Posterior cingulate gyrus (tissue), 11 donors: Measurements from ENCODE around the gene SYNPO2.
"Not testable (repeated sequence)": the region's sequence is repeated elsewhere in the genome, so short reads cannot be mapped to it uniquely, and the experiment has no call there.

Experiments
- DNase-seq, 10 donors: peaks; one replicate each; pipeline versions ENCODE4 v3.0.0 to v3.0.0-alpha.2; 2020 to 2021; ENCODE audit warnings: mixed read lengths in 3 of 10
- intact Hi-C: fragments of 100-400 bp; cut with DNase I; formaldehyde crosslinking; loops from one replicate; pipeline ENCODE4 v1.15.1; 2023

SYNPO2 gene

GRCh38 chr4:118993333-118993732 is 104.7 kb downstream of the SYNPO2 start:
- DNase-seq: no peak

GRCh38 chr4:118994030-118994429 is 105.4 kb downstream of the SYNPO2 start:
- intact Hi-C loops: no loop called here
- DNase-seq: peak in 1 of 10 donors; percentile 43

More at GRCh38 chr4:118993333-118993732, 104.7 kb downstream of the SYNPO2 start:
- intact Hi-C loops: no loop called here

- no peak for DNase-seq
- intact Hi-C loops: no loop called here
Observed at GRCh38 chr4:118995693-118996391, 107.2 kb downstream of the SYNPO2 start.

GRCh38 chr4:118997601-118998000 is 108.9 kb downstream of the SYNPO2 start:
- intact Hi-C loops: no loop called here
- DNase-seq: no peak

GRCh38 chr4:118999919-119000318 is 111.3 kb downstream of the SYNPO2 start:
- no peak for DNase-seq
- intact Hi-C loops: no loop called here

GRCh38 chr4:119000400-119000799 is 111.7 kb downstream of the SYNPO2 start:
- intact Hi-C loops: no loop called here
- no peak for DNase-seq

- intact Hi-C loops: no loop called here
- peak in 1 of 10 donors; percentile 31 for DNase-seq
Observed at GRCh38 chr4:119002476-119002875, 113.8 kb downstream of the SYNPO2 start.

GRCh38 chr4:119003001-119003400 is 114.3 kb downstream of the SYNPO2 start:
- DNase-seq, intact Hi-C loops: not testable (repeated sequence)

GRCh38 chr4:119005928-119006460 is 117.3 kb downstream of the SYNPO2 start:
- DNase-seq: peak in 1 of 10 donors; percentile 42
- intact Hi-C loops: no loop called here

- intact Hi-C loops: no loop called here
- no peak for DNase-seq
Observed at GRCh38 chr4:119008761-119009160, 120.1 kb downstream of the SYNPO2 start.

- intact Hi-C loops, DNase-seq: not testable (repeated sequence)
Observed at GRCh38 chr4:119010221-119010620, 121.6 kb downstream of the SYNPO2 start.

GRCh38 chr4:119010909-119011606 is 122.4 kb downstream of the SYNPO2 start:
- no peak for DNase-seq
- intact Hi-C loops: no loop called here

- intact Hi-C loops: no loop called here
- DNase-seq: no peak
Observed at GRCh38 chr4:119011607-119011988, 122.9 kb downstream of the SYNPO2 start.

- intact Hi-C loops: no loop called here
- no peak for DNase-seq
Observed at GRCh38 chr4:119014658-119015057, 126.0 kb downstream of the SYNPO2 start.

- no peak for DNase-seq
- intact Hi-C loops: no loop called here
Observed at GRCh38 chr4:119016636-119017035, 128.0 kb downstream of the SYNPO2 start.

GRCh38 chr4:119017636-119018035 is 129.0 kb downstream of the SYNPO2 start:
- intact Hi-C loops: no loop called here
- no peak for DNase-seq

GRCh38 chr4:119020158-119020557 is 131.5 kb downstream of the SYNPO2 start:
- intact Hi-C loops: no loop called here
- no peak for DNase-seq

- intact Hi-C loops: not testable (repeated sequence)
Observed at GRCh38 chr4:119022520-119022919, 133.9 kb downstream of the SYNPO2 start.

GRCh38 chr4:119024102-119024501 is 135.4 kb downstream of the SYNPO2 start:
- DNase-seq: no peak
- intact Hi-C loops: no loop called here

More at GRCh38 chr4:119022520-119022919, 133.9 kb downstream of the SYNPO2 start:
- not testable (repeated sequence) for DNase-seq

- DNase-seq: peak in 2 of 10 donors; percentile 10 to 74
- intact Hi-C loops: no loop called here
Observed at GRCh38 chr4:119025420-119025819, 136.8 kb downstream of the SYNPO2 start.

- no peak for DNase-seq
- intact Hi-C loops: no loop called here
Observed at GRCh38 chr4:119025916-119026661, 137.4 kb downstream of the SYNPO2 start.
